ENCODE data around the gene DHX58. TPM values are rescaled to one million over a fixed set of nuclear protein-coding genes. Genes with fewer than 3 reads are reported as not detected.

Gene DHX58
- total RNA-seq, 1 experiment from 2014 or later = 2.1 TPM

DNA sequence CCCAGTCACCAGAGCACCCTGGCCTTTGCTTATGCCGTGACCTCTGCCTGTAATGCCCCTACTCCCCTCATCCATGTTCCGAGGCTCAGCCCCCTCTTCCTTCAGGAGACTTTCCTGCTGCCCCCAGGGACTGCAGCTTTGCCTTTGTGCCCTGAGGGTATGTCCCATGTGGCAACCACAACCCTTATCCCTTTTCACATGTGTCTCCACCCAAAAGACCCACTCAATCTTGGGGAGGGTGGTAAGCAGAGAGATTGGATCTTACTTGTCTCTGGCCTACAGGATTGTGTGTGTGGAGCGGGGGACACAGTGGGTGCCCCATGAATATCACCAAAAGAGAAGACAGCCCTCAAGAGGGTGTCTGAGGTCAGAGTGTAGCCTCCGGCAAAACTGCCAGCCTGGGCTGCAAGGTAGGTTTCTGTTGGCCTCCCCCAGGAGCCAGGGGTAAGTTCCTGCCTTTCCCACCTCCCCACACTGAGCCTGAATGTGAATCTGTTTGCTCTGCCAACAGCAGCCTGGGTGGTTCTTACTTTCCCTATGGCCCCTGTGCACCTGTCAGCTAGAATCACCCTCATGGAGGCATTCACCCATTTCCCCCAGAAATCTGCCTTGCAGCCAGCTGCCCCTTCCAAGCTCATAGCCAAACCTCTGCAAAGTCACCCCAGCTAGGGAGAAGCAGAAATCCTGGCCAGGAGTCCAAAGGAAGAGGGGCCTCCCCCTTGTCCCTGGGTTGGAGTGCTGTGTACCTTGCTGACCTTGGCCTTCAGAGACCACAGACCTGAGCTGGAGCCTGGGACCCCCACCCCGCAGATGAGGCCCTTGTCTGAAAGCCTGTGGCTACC is 50.6 kb downstream of the DHX58 start:
- Histone ChIP-seq H3K4me3 (ENCODE audit: low read depth, low read length, poor library complexity, severe bottlenecking) (no peak overlapping the region), H3K4me1 (ENCODE audit: insufficient read depth, low read length, poor library complexity, severe bottlenecking) (no peaks in the 10 kb centered on the region), H3K36me3 (ENCODE audit: insufficient read depth, low read length, poor library complexity, severe bottlenecking) (no peaks in the 10 kb centered on the region), H3K27me3 (replicated peaks; ENCODE audit: insufficient read depth, low read depth, low read length, poor library complexity) (no peaks in the 10 kb centered on the region), H3K9me3 (ENCODE audit: low read depth, low read length, poor library complexity, severe bottlenecking) (no peaks in the 10 kb centered on the region), H3K27ac (ENCODE audit: low read depth, low read length, poor library complexity, severe bottlenecking) (no peak overlapping the region)
- ChIA-PET POLR2A (ENCODE audit: low non-redundant PET) (no interaction called here), CTCF (interaction anchor here (0.7 kb wide), 1 partner anchor 30 kb away, joined by 13 read pairs; no protein-coding TSS in a partner anchor)
- TF ChIP-seq EZH2 (IDR thresholded peaks at IDR 0.05; ENCODE audit: borderline replicate concordance, low read depth, low read length, poor library complexity, severe bottlenecking) = no peak
- TF ChIP-seq, protein P1, sequence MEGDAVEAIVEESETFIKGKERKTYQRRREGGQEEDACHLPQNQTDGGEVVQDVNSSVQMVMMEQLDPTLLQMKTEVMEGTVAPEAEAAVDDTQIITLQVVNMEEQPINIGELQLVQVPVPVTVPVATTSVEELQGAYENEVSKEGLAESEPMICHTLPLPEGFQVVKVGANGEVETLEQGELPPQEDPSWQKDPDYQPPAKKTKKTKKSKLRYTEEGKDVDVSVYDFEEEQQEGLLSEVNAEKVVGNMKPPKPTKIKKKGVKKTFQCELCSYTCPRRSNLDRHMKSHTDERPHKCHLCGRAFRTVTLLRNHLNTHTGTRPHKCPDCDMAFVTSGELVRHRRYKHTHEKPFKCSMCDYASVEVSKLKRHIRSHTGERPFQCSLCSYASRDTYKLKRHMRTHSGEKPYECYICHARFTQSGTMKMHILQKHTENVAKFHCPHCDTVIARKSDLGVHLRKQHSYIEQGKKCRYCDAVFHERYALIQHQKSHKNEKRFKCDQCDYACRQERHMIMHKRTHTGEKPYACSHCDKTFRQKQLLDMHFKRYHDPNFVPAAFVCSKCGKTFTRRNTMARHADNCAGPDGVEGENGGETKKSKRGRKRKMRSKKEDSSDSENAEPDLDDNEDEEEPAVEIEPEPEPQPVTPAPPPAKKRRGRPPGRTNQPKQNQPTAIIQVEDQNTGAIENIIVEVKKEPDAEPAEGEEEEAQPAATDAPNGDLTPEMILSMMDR (conservative IDR thresholded peaks at IDR 0.05; ENCODE audit: low read depth, low read length) = no peak
- DNase-seq (ENCODE audit: low spot score) = no peak
- BruUV-seq (replicated peaks) = no TSS peak
- intact Hi-C loops (cut with micrococcal nuclease; ENCODE audit: unreplicated experiment) = no loop called here

GRCh38 chr17:42060231-42060630 is 52.3 kb downstream of the DHX58 start:
- CTCF ChIA-PET = no interaction called here
- intact Hi-C loops (cut with micrococcal nuclease; ENCODE audit: unreplicated experiment) = no loop called here
- DNase-seq (ENCODE audit: low spot score) = no peak
- Histone ChIP-seq H3K9me3 (ENCODE audit: low read depth, low read length, poor library complexity, severe bottlenecking) (no peaks in the 10 kb centered on the region), H3K36me3 (ENCODE audit: insufficient read depth, low read length, poor library complexity, severe bottlenecking) (no peaks in the 10 kb centered on the region), H3K27ac (ENCODE audit: low read depth, low read length, poor library complexity, severe bottlenecking) (no peak overlapping the region), H3K4me3 (ENCODE audit: low read depth, low read length, poor library complexity, severe bottlenecking) (no peak overlapping the region), H3K27me3 (replicated peaks; ENCODE audit: insufficient read depth, low read depth, low read length, poor library complexity) (no peaks in the 10 kb centered on the region), H3K4me1 (ENCODE audit: insufficient read depth, low read length, poor library complexity, severe bottlenecking) (no peaks in the 10 kb centered on the region)
- TF ChIP-seq, protein P1 (conservative IDR thresholded peaks at IDR 0.05; ENCODE audit: low read depth, low read length) = no peak
- TF ChIP-seq EZH2 (IDR thresholded peaks at IDR 0.05; ENCODE audit: borderline replicate concordance, low read depth, low read length, poor library complexity, severe bottlenecking) = no peak
- POLR2A ChIA-PET (ENCODE audit: low non-redundant PET) = no interaction called here
- no TSS peak for BruUV-seq (replicated peaks)

- no peak for DNase-seq (ENCODE audit: low spot score)
- TF ChIP-seq EZH2 (IDR thresholded peaks at IDR 0.05; ENCODE audit: borderline replicate concordance, low read depth, low read length, poor library complexity, severe bottlenecking) = no peak
- CTCF ChIA-PET = no interaction called here
- no peaks in the 10 kb centered on the region for H3K27me3 ChIP-seq (replicated peaks; ENCODE audit: insufficient read depth, low read depth, low read length, poor library complexity)
- no peak overlapping the region for H3K27ac ChIP-seq (ENCODE audit: low read depth, low read length, poor library complexity, severe bottlenecking)
- intact Hi-C loops (cut with micrococcal nuclease; ENCODE audit: unreplicated experiment) = no loop called here
- POLR2A ChIA-PET (ENCODE audit: low non-redundant PET) = no interaction called here
- H3K4me1 ChIP-seq (ENCODE audit: insufficient read depth, low read length, poor library complexity, severe bottlenecking) = no peaks in the 10 kb centered on the region
- H3K36me3 ChIP-seq (ENCODE audit: insufficient read depth, low read length, poor library complexity, severe bottlenecking) = no peaks in the 10 kb centered on the region
- H3K9me3 ChIP-seq (ENCODE audit: low read depth, low read length, poor library complexity, severe bottlenecking) = no peaks in the 10 kb centered on the region
- no peak overlapping the region for H3K4me3 ChIP-seq (ENCODE audit: low read depth, low read length, poor library complexity, severe bottlenecking)
- BruUV-seq (replicated peaks) = no TSS peak
These were observed 52.7 kb downstream of the DHX58 start for GRCh38 chr17:42059815-42060214.

GRCh38 chr17:42058063-42058462 is 54.5 kb downstream of the DHX58 start:
- Histone ChIP-seq H3K27me3 (replicated peaks; ENCODE audit: insufficient read depth, low read depth, low read length, poor library complexity) (no peaks in the 10 kb centered on the region), H3K9me3 (ENCODE audit: low read depth, low read length, poor library complexity, severe bottlenecking) (no peaks in the 10 kb centered on the region), H3K4me1 (ENCODE audit: insufficient read depth, low read length, poor library complexity, severe bottlenecking) (no peaks in the 10 kb centered on the region), H3K4me3 (ENCODE audit: low read depth, low read length, poor library complexity, severe bottlenecking) (no peak overlapping the region), H3K27ac (ENCODE audit: low read depth, low read length, poor library complexity, severe bottlenecking) (no peak overlapping the region), H3K36me3 (ENCODE audit: insufficient read depth, low read length, poor library complexity, severe bottlenecking) (no peaks in the 10 kb centered on the region)
- CTCF ChIA-PET = no interaction called here
- POLR2A ChIA-PET (ENCODE audit: low non-redundant PET) = no interaction called here
- TF ChIP-seq EZH2 (IDR thresholded peaks at IDR 0.05; ENCODE audit: borderline replicate concordance, low read depth, low read length, poor library complexity, severe bottlenecking) = no peak
- TF ChIP-seq, protein P1 (conservative IDR thresholded peaks at IDR 0.05; ENCODE audit: low read depth, low read length) = no peak
- no peak for DNase-seq (ENCODE audit: low spot score)
- no TSS peak for BruUV-seq (replicated peaks)
- intact Hi-C loops (cut with micrococcal nuclease; ENCODE audit: unreplicated experiment) = no loop called here
